H7 (cell line): ENCODE results near the gene SRP19. TPM values are rescaled to one million over a fixed set of nuclear protein-coding genes. Genes with fewer than 3 reads are reported as not detected.

Source experiments
- DNase-seq: peaks from one replicate; pipeline ENCODE4 v3.0.0; 2012
- H3K27me3 ChIP-seq: 2 replicates; pipeline ENCODE4 v1.6.0; 2011; ENCODE audit warnings: mild to moderate bottlenecking, low read length; ENCODE audit not compliant: control insufficient read depth, insufficient read depth
- H3K36me3 ChIP-seq: replicated peaks from 2 replicates; pipeline ENCODE4 v1.5.1; 2011; ENCODE audit warnings: low read length; ENCODE audit not compliant: control insufficient read depth, insufficient read depth
- H3K4me3 ChIP-seq: 2 replicates; pipeline ENCODE4 v1.5.1; 2011; ENCODE audit warnings: low read depth, mild to moderate bottlenecking, control low read depth, low read length, moderate library complexity; ENCODE audit not compliant: insufficient read depth
- total RNA-seq: library from RNA; depleted of rRNA; stranded (reverse); fragments of >200 nt; shearing (Covaris generic); gene quantifications from 2 replicates; pipeline ENCODE4 v1.2.3, GENCODE V29; 2014; rRNA removed

The SRP19 gene
- 57.6 and 72.7 TPM in 2 replicates for total RNA-seq

- peak within 1 kb of the TSS; percentile 82 for H3K4me3 ChIP-seq
- H3K27me3 ChIP-seq: no peaks in the 10 kb centered on the region; the same call in 1 of the 2 replicates
- peaks cover 14% of the 10 kb centered on the region for H3K36me3 ChIP-seq
- peak; percentile 90 for DNase-seq
These were observed at the start of gene SRP19 for GRCh38 chr5:112860929-112861637. TSS of gene SRP19 (plus strand) at chr5:112861287. CDS start at chr5:112861377, 90 bp downstream.

GRCh38 chr5:112812549-112812948 is 48.5 kb upstream of the SRP19 start:
- no peak for DNase-seq
- no peak overlapping the region for H3K4me3 ChIP-seq
- peaks cover 1% of the 10 kb centered on the region; the same call in 1 of the 2 replicates for H3K36me3 ChIP-seq
- H3K27me3 ChIP-seq: no peaks in the 10 kb centered on the region

- DNase-seq: no peak
- no peaks in the 10 kb centered on the region for H3K27me3 ChIP-seq
- peaks cover 4% of the 10 kb centered on the region for H3K36me3 ChIP-seq
- H3K4me3 ChIP-seq: no peak overlapping the region
These were observed 40.8 kb upstream of the SRP19 start for GRCh38 chr5:112820246-112820645.

- no peak for DNase-seq
- Histone ChIP-seq H3K4me3 (no peak overlapping the region), H3K27me3 (no peaks in the 10 kb centered on the region), H3K36me3 (peaks cover 4% of the 10 kb centered on the region)
These were observed 38.6 kb upstream of the SRP19 start for GRCh38 chr5:112822456-112822855.

GRCh38 chr5:112823181-112823580 is 37.9 kb upstream of the SRP19 start:
- H3K4me3 ChIP-seq: no peak overlapping the region
- no peaks in the 10 kb centered on the region for H3K27me3 ChIP-seq
- H3K36me3 ChIP-seq: peaks cover 5% of the 10 kb centered on the region
- DNase-seq: no peak

- H3K4me3 ChIP-seq: no peak overlapping the region
- H3K36me3 ChIP-seq: peaks cover 5% of the 10 kb centered on the region
- H3K27me3 ChIP-seq: no peaks in the 10 kb centered on the region
- DNase-seq: no peak
These were observed 37.4 kb upstream of the SRP19 start for GRCh38 chr5:112823656-112824055.

GRCh38 chr5:112824197-112824596 is 36.9 kb upstream of the SRP19 start:
- H3K36me3 ChIP-seq: peaks cover 5% of the 10 kb centered on the region
- H3K4me3 ChIP-seq: no peak overlapping the region
- no peak for DNase-seq

GRCh38 chr5:112830378-112830777 is 30.7 kb upstream of the SRP19 start:
- Histone ChIP-seq H3K27me3 (no peaks in the 10 kb centered on the region), H3K4me3 (no peak overlapping the region), H3K36me3 (peaks cover 1% of the 10 kb centered on the region; the same call in 1 of the 2 replicates)
- no peak for DNase-seq

More at GRCh38 chr5:112824197-112824596, 36.9 kb upstream of the SRP19 start:
- no peaks in the 10 kb centered on the region for H3K27me3 ChIP-seq

- no peaks in the 10 kb centered on the region for H3K27me3 ChIP-seq
- no peak for DNase-seq
- no peak overlapping the region for H3K4me3 ChIP-seq
- peaks cover 4% of the 10 kb centered on the region for H3K36me3 ChIP-seq
These were observed 27.1 kb upstream of the SRP19 start for GRCh38 chr5:112833971-112834370.

GRCh38 chr5:112844489-112844888 is 16.6 kb upstream of the SRP19 start:
- DNase-seq: no peak
- Histone ChIP-seq H3K36me3 (peaks cover 4% of the 10 kb centered on the region), H3K27me3 (no peaks in the 10 kb centered on the region), H3K4me3 (no peak overlapping the region)

GRCh38 chr5:112846556-112846955 is 14.5 kb upstream of the SRP19 start:
- no peak for DNase-seq
- no peak overlapping the region for H3K4me3 ChIP-seq
- H3K36me3 ChIP-seq: no peaks in the 10 kb centered on the region; the same call in 1 of the 2 replicates
- H3K27me3 ChIP-seq: no peaks in the 10 kb centered on the region

GRCh38 chr5:112847306-112847705 is 13.8 kb upstream of the SRP19 start:
- no peaks in the 10 kb centered on the region for H3K36me3 ChIP-seq
- no peak overlapping the region for H3K4me3 ChIP-seq
- no peaks in the 10 kb centered on the region for H3K27me3 ChIP-seq
- DNase-seq: no peak

GRCh38 chr5:112848116-112848811 is 12.8 kb upstream of the SRP19 start:
- H3K36me3 ChIP-seq: no peaks in the 10 kb centered on the region
- peak; percentile 18 for DNase-seq
- H3K27me3 ChIP-seq: no peaks in the 10 kb centered on the region
- no peak overlapping the region for H3K4me3 ChIP-seq

GRCh38 chr5:112849912-112850311 is 11.2 kb upstream of the SRP19 start:
- H3K36me3 ChIP-seq: no peaks in the 10 kb centered on the region
- no peak for DNase-seq
- no peak overlapping the region for H3K4me3 ChIP-seq
- no peaks in the 10 kb centered on the region for H3K27me3 ChIP-seq

- no peaks in the 10 kb centered on the region for H3K36me3 ChIP-seq
- no peaks in the 10 kb centered on the region; the same call in 1 of the 2 replicates for H3K27me3 ChIP-seq
- no peak overlapping the region for H3K4me3 ChIP-seq
- DNase-seq: no peak
These were observed 6.4 kb upstream of the SRP19 start for GRCh38 chr5:112854651-112855050.
